Measurements from ENCODE around the gene ARG2.

ARG2 gene

GRCh38 chr14:67636361-67636919 lies 16.7 kb downstream of the ARG2 start:
- DNase-seq (ENCODE audit: low read depth in 2 of 3, low spot score in 2 of 3) = no peak

GRCh38 chr14:67638642-67639041 lies 18.9 kb downstream of the ARG2 start:
- no peak for DNase-seq (ENCODE audit: low read depth in 2 of 3, low spot score in 2 of 3)

GRCh38 chr14:67641480-67641879 lies 21.8 kb downstream of the ARG2 start:
- no peak for DNase-seq (ENCODE audit: low read depth in 2 of 3, low spot score in 2 of 3)

GRCh38 chr14:67641902-67642749 lies 22.4 kb downstream of the ARG2 start:
- DNase-seq (ENCODE audit: low read depth in 2 of 3, low spot score in 2 of 3) = no peak

GRCh38 chr14:67643713-67644112 lies 24.0 kb downstream of the ARG2 start:
- no peak for DNase-seq (ENCODE audit: low read depth in 2 of 3, low spot score in 2 of 3)

- no peak for DNase-seq (ENCODE audit: low read depth in 2 of 3, low spot score in 2 of 3)
Measured at GRCh38 chr14:67644428-67644827, 24.7 kb downstream of the ARG2 start.

GRCh38 chr14:67645414-67645813 lies 25.7 kb downstream of the ARG2 start:
- DNase-seq (ENCODE audit: low read depth in 2 of 3, low spot score in 2 of 3) = no peak

- no peak for DNase-seq (ENCODE audit: low read depth in 2 of 3, low spot score in 2 of 3)
Measured at GRCh38 chr14:67646131-67646530, 26.4 kb downstream of the ARG2 start.

- DNase-seq (ENCODE audit: low read depth in 2 of 3, low spot score in 2 of 3) = no peak
Measured at GRCh38 chr14:67650151-67650550, 30.4 kb downstream of the ARG2 start.

GRCh38 chr14:67650694-67651093 lies 31.0 kb downstream of the ARG2 start:
- no peak for DNase-seq (ENCODE audit: low read depth in 2 of 3, low spot score in 2 of 3)

- DNase-seq (ENCODE audit: low read depth in 2 of 3, low spot score in 2 of 3) = no peak
Measured at GRCh38 chr14:67652189-67652588, 32.5 kb downstream of the ARG2 start.

GRCh38 chr14:67653651-67654280 lies 34.0 kb downstream of the ARG2 start:
- no peak for DNase-seq (ENCODE audit: low read depth in 2 of 3, low spot score in 2 of 3)

- no peak for DNase-seq (ENCODE audit: low read depth in 2 of 3, low spot score in 2 of 3)
Measured at GRCh38 chr14:67663633-67664032, 43.9 kb downstream of the ARG2 start.

- DNase-seq (ENCODE audit: low read depth in 2 of 3, low spot score in 2 of 3) = no peak
Measured at GRCh38 chr14:67665868-67666267, 46.1 kb downstream of the ARG2 start.

- no peak for DNase-seq (ENCODE audit: low read depth in 2 of 3, low spot score in 2 of 3)
Measured at GRCh38 chr14:67666750-67667449, 47.2 kb downstream of the ARG2 start.

- DNase-seq (ENCODE audit: low read depth in 2 of 3, low spot score in 2 of 3) = no peak
Measured at GRCh38 chr14:67668559-67668958, 48.8 kb downstream of the ARG2 start.

GRCh38 chr14:67673451-67673850 lies 53.7 kb downstream of the ARG2 start:
- no peak for DNase-seq (ENCODE audit: low read depth in 2 of 3, low spot score in 2 of 3)

- DNase-seq (ENCODE audit: low read depth in 2 of 3, low spot score in 2 of 3) = peak; percentile 23 to 32 (median 27)
Measured at GRCh38 chr14:67674139-67674479, 54.4 kb downstream of the ARG2 start.

GRCh38 chr14:67674480-67675218 lies 54.9 kb downstream of the ARG2 start, which contains the start of gene VTI1B:
VTI1B (minus strand) TSS chr14:67674632; CDS start chr14:67674489, 143 bp downstream.
- peak; percentile 57 to 64 (median 59) for DNase-seq (ENCODE audit: low read depth in 2 of 3, low spot score in 2 of 3)

GRCh38 chr14:67675219-67675582 lies 55.5 kb downstream of the ARG2 start:
- no peak for DNase-seq (ENCODE audit: low read depth in 2 of 3, low spot score in 2 of 3)

- no peak for DNase-seq (ENCODE audit: low read depth in 2 of 3, low spot score in 2 of 3)
Measured at GRCh38 chr14:67679006-67679405, 59.3 kb downstream of the ARG2 start.
